ENCODE measurements around the gene MIB1. TPM values are rescaled to one million over a fixed set of nuclear protein-coding genes. Genes with fewer than 3 reads are reported as not detected.
"Not testable (repeated sequence)": the region's sequence is repeated elsewhere in the genome, so short reads cannot be mapped to it uniquely, and the experiment has no call there.

The MIB1 gene
- total and polyA plus RNA-seq, 4 donors, result 8.5 to 63.5 (median 34.7) TPM

DNA sequence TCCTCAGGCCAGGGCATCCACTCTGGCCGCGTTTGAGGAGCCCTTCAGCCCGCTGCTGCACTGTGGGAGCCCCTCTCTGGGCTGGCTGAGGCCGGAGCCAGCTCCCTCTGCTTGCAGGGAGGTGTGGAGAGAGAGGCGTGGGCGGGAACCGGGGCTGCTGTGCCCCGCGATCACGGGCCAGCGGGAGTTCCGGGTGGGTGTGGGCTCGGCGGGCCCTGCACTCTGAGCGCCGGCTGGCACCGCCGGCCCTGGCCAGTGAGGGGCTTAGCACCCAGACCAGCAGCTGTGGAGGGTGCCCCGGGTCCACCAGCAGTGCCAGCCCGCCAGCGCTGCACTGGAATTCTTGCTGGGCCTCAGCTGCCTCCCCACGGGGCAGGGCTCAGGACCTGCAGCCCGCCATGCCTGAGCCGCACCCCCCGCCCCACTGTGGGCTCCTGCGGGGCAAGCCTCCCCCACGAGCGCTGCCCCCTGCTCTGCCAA, 34.2 kb upstream of the MIB1 start:
- DNase-seq (no peak), ATAC-seq (ENCODE audit: low FRiP score) (no peak)
- WGBS, 2 donors, result 96 to 98% methylated on average over 26 to 28 of the region's 28 CpGs
- Histone ChIP-seq H3K27me3 (ENCODE audit: control insufficient read depth in 1 of 2, insufficient read depth in 2 of 2, low read length in 1 of 2) (no peaks in the 10 kb centered on the region), H3K4me1 (ENCODE audit: control insufficient read depth in 1 of 2, insufficient read depth in 2 of 2, low read length in 2 of 2) (no peaks in the 10 kb centered on the region), H3K4me3 (ENCODE audit: low read length in 2 of 2) (no peak overlapping the region), H3K27ac (ENCODE audit: low read depth in 1 of 2, low read length in 2 of 2) (no peak overlapping the region), H3K9me3 (ENCODE audit: control insufficient read depth, low read length) (no peaks in the 10 kb centered on the region), H3K36me3 (ENCODE audit: control insufficient read depth in 1 of 2, insufficient read depth in 2 of 2, low read length in 1 of 2) (no peaks in the 10 kb centered on the region)
- intact Hi-C loops (cut with DNase I), result loop anchor here in 1 of 2 donors (10.0 kb wide), 1 partner anchor 92 kb away; the partner anchor contains the start of gene SNRPD1

DNA sequence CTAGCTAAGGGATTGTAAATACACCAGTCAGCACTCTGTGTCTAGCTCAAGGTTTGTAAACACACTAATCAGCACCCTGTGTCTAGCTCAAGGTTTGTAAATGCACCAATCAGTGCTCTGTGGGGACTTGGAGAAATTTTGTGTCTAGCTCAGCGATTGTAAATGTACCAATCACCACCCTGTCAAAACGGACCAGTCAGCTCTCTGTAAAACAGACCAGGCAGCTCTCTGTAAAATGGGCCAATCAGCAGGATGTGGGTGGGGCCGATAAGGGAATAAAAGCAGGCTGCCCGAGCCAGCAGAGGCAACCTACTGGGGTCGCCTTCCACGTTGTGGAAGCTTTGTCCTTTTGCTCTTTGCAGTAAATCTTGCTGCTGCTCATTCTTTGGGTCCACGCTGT, 33.5 kb upstream of the MIB1 start:
- intact Hi-C loops (cut with DNase I), result loop anchor here in 1 of 2 donors (10.0 kb wide), 1 partner anchor 92 kb away; the partner anchor contains the start of gene SNRPD1
- not testable (repeated sequence) for DNase-seq; ATAC-seq (ENCODE audit: low FRiP score); H3K27me3 ChIP-seq (ENCODE audit: control insufficient read depth in 1 of 2, insufficient read depth in 2 of 2, low read length in 1 of 2); H3K9me3 ChIP-seq (ENCODE audit: control insufficient read depth, low read length); H3K36me3 ChIP-seq (ENCODE audit: control insufficient read depth in 1 of 2, insufficient read depth in 2 of 2, low read length in 1 of 2); H3K4me1 ChIP-seq (ENCODE audit: control insufficient read depth in 1 of 2, insufficient read depth in 2 of 2, low read length in 2 of 2); H3K27ac ChIP-seq (ENCODE audit: low read depth in 1 of 2, low read length in 2 of 2); H3K4me3 ChIP-seq (ENCODE audit: low read length in 2 of 2)
- WGBS, 2 donors, result 72 to 76% methylated on average over 7 of the region's 7 CpGs

DNA sequence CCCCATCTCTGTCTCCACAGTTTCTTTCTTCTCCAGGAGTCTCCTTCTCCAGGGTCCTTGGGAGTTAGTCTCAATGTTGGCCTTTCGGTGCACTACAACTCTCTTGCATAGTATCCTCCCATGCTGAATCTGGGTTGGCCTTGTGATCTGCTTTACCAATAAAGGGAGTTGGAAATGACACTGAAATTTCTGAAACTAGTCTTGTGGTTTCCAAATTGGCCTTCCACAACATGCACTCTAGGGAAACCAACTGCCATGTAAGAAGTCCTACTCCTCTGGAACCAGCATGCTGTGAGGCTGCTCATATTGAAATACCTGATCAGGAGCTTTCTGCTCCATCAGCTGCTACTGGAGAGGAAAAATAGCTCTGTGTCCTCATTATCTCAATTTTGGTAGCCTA, 26.1 kb upstream of the MIB1 start:
- Histone ChIP-seq H3K27me3 (ENCODE audit: control insufficient read depth in 1 of 2, insufficient read depth in 2 of 2, low read length in 1 of 2) (no peaks in the 10 kb centered on the region), H3K4me1 (ENCODE audit: control insufficient read depth in 1 of 2, insufficient read depth in 2 of 2, low read length in 2 of 2) (no peaks in the 10 kb centered on the region), H3K4me3 (ENCODE audit: low read length in 2 of 2) (no peak overlapping the region), H3K36me3 (ENCODE audit: control insufficient read depth in 1 of 2, insufficient read depth in 2 of 2, low read length in 1 of 2) (peaks cover 0 to 2% of the 10 kb centered on the region in 2 donors), H3K27ac (ENCODE audit: low read depth in 1 of 2, low read length in 2 of 2) (no peak overlapping the region), H3K9me3 (ENCODE audit: control insufficient read depth, low read length) (peaks cover 4% of the 10 kb centered on the region)
- no peak for DNase-seq
- intact Hi-C loops (cut with DNase I), result no loop called here
- 99 to 100% methylated on average over 1 of the region's 1 CpG for WGBS, 2 donors
- no peak for ATAC-seq (ENCODE audit: low FRiP score)

DNA sequence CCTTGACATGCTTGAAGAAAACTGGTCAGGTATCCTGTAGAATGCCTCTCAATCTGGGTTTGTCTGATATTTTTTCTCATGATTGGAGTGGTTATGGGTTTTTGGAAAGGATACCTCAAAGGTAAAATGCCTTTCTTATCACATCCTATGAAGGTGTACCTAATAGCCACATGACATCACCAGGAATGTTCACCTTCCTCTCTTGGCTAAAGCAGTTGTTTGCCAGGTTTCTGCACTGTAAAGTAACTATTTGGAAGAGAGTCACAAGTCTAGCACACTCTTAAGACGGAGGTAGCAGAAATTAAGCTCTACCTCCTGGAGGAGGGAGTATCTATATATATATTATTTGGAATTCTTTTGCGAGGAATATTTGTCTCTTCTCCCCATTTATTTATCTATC, 17.9 kb upstream of the MIB1 start:
- intact Hi-C loops (cut with DNase I), result no loop called here
- ATAC-seq (ENCODE audit: low FRiP score), result no peak
- 91 to 94% methylated on average over 2 of the region's 2 CpGs for WGBS, 2 donors

DNA sequence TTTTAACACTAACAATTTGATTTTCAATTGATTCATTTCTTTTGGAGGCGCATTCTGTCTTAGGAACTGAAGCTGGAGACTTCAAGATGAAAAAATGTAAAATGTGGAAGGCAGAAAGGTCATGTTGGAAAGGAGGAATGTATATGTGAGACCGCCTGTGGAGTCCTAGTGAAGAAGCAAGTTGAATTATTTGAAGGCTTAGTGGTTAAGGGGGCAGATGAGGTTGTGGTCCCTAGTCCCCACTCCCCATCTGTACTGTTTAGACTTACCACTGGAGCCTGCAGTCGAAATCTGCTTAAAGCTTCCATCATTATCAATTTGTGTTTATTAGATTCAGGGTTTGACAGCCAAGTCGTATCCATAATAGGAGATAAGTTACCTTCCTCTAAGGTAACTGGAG, 15.4 kb upstream of the MIB1 start:
- Histone ChIP-seq H3K27ac (ENCODE audit: low read depth in 1 of 2, low read length in 2 of 2) (no peak overlapping the region), H3K36me3 (ENCODE audit: control insufficient read depth in 1 of 2, insufficient read depth in 2 of 2, low read length in 1 of 2) (peaks cover 0 to 2% of the 10 kb centered on the region in 2 donors), H3K4me3 (ENCODE audit: low read length in 2 of 2) (no peak overlapping the region), H3K27me3 (ENCODE audit: control insufficient read depth in 1 of 2, insufficient read depth in 2 of 2, low read length in 1 of 2) (no peaks in the 10 kb centered on the region), H3K4me1 (ENCODE audit: control insufficient read depth in 1 of 2, insufficient read depth in 2 of 2, low read length in 2 of 2) (no peaks in the 10 kb centered on the region), H3K9me3 (ENCODE audit: control insufficient read depth, low read length) (no peaks in the 10 kb centered on the region)
- intact Hi-C loops (cut with DNase I), result no loop called here
- no peak for DNase-seq
- 83 to 84% methylated on average over 4 of the region's 4 CpGs for WGBS, 2 donors
- ATAC-seq (ENCODE audit: low FRiP score), result no peak

More for the DNA sequence above, 17.9 kb upstream of the MIB1 start:
- Histone ChIP-seq H3K4me1 (ENCODE audit: control insufficient read depth in 1 of 2, insufficient read depth in 2 of 2, low read length in 2 of 2) (no peaks in the 10 kb centered on the region), H3K27me3 (ENCODE audit: control insufficient read depth in 1 of 2, insufficient read depth in 2 of 2, low read length in 1 of 2) (no peaks in the 10 kb centered on the region), H3K9me3 (ENCODE audit: control insufficient read depth, low read length) (peaks cover 2% of the 10 kb centered on the region), H3K4me3 (ENCODE audit: low read length in 2 of 2) (no peak overlapping the region), H3K27ac (ENCODE audit: low read depth in 1 of 2, low read length in 2 of 2) (no peak overlapping the region), H3K36me3 (ENCODE audit: control insufficient read depth in 1 of 2, insufficient read depth in 2 of 2, low read length in 1 of 2) (peaks cover 0 to under 1% of the 10 kb centered on the region in 2 donors)
- no peak for DNase-seq

DNA sequence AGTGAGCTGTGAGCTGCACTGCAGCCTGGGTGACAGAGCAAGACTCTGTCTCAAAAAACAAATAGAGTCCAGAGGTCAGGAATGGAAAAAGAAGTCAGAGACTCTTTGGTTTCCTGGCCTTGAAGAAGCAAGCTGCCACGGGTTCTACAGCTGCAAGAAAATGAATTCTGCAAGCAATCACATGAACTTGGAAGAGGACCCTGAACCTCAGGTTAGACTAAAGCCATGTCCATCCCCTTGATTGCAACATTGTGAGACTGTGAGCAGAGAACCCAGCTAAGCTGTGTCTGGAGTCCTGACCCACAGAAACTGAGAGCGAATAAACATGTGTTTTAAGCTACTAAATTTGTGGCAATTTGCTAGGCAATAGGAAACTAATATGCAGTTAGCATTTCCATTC, 12.9 kb upstream of the MIB1 start:
- 56 to 82% methylated on average over 2 of the region's 2 CpGs for WGBS, 2 donors
- no peak for ATAC-seq (ENCODE audit: low FRiP score)
- Histone ChIP-seq H3K36me3 (ENCODE audit: control insufficient read depth in 1 of 2, insufficient read depth in 2 of 2, low read length in 1 of 2) (peaks cover 0 to 2% of the 10 kb centered on the region in 2 donors), H3K4me1 (ENCODE audit: control insufficient read depth in 1 of 2, insufficient read depth in 2 of 2, low read length in 2 of 2) (no peaks in the 10 kb centered on the region), H3K27ac (ENCODE audit: low read depth in 1 of 2, low read length in 2 of 2) (no peak overlapping the region), H3K4me3 (ENCODE audit: low read length in 2 of 2) (no peak overlapping the region), H3K9me3 (ENCODE audit: control insufficient read depth, low read length) (no peaks in the 10 kb centered on the region), H3K27me3 (ENCODE audit: control insufficient read depth in 1 of 2, insufficient read depth in 2 of 2, low read length in 1 of 2) (no peaks in the 10 kb centered on the region)
- DNase-seq, result no peak
- intact Hi-C loops (cut with DNase I), result no loop called here

DNA sequence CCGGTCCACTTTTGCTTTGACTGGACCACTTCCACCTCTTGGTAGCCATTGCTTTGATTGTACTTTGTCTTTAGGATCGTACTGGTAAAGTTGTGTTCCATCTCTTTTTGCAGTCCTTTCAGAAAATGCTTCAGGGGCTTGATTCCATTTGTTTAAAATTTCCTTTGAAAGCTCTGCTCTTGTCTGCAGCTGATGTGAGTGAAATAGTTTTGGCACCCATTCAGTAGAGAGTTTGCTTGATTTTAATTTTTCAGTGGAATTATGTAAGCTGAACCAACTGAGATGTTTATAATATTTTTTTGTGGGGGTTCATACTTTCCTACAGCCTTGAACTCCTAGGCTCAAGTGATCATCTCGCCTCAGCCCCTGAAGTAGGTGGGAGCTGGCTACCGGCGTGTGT, 7.6 kb upstream of the MIB1 start:
- Histone ChIP-seq H3K9me3 (ENCODE audit: control insufficient read depth, low read length) (no peaks in the 10 kb centered on the region), H3K4me3 (ENCODE audit: low read length in 2 of 2) (no peak overlapping the region), H3K27me3 (ENCODE audit: control insufficient read depth in 1 of 2, insufficient read depth in 2 of 2, low read length in 1 of 2) (no peaks in the 10 kb centered on the region), H3K36me3 (ENCODE audit: control insufficient read depth in 1 of 2, insufficient read depth in 2 of 2, low read length in 1 of 2) (no peaks in the 10 kb centered on the region), H3K4me1 (ENCODE audit: control insufficient read depth in 1 of 2, insufficient read depth in 2 of 2, low read length in 2 of 2) (no peaks in the 10 kb centered on the region), H3K27ac (ENCODE audit: low read depth in 1 of 2, low read length in 2 of 2) (no peak overlapping the region)
- ATAC-seq (ENCODE audit: low FRiP score) (no peak), DNase-seq (no peak)
- WGBS, 2 donors, result 91 to 97% methylated on average over 5 of the region's 5 CpGs
- intact Hi-C loops (cut with DNase I), result no loop called here

DNA sequence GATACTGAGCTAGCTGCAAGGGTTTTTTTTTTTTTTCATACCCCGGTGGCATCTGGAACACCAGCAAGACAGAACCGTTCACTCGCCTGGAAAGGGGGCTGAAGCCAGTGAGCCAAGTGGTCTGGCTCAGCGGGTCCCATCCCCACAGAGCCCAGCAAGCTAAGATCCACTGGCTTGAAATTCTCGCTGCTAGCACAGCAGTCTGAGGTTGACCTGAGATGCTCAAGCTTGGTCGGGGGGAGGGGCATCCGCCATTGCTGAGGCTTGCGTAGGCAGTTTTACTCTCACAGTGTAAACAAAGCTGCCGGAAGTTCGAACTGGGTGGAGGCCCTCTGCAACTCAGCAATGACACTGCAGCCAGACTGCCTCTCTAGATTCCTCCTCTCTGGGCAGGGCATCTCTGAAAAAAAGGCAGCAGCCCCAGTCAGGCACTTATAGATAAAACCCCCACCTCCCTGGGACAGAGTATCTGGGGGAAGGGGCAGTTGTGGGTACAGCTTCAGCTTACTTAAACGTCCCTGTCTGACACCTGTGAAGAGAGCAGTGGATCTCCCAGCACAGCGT, 5.1 kb upstream of the MIB1 start:
- Histone ChIP-seq H3K4me1 (ENCODE audit: control insufficient read depth in 1 of 2, insufficient read depth in 2 of 2, low read length in 2 of 2) (no peaks in the 10 kb centered on the region), H3K27me3 (ENCODE audit: control insufficient read depth in 1 of 2, insufficient read depth in 2 of 2, low read length in 1 of 2) (no peaks in the 10 kb centered on the region), H3K4me3 (ENCODE audit: low read length in 2 of 2) (no peak overlapping the region), H3K36me3 (ENCODE audit: control insufficient read depth in 1 of 2, insufficient read depth in 2 of 2, low read length in 1 of 2) (no peaks in the 10 kb centered on the region), H3K9me3 (ENCODE audit: control insufficient read depth, low read length) (no peaks in the 10 kb centered on the region), H3K27ac (ENCODE audit: low read depth in 1 of 2, low read length in 2 of 2) (no peak overlapping the region)
- ATAC-seq (ENCODE audit: low FRiP score) (no peak), DNase-seq (no peak)
- intact Hi-C loops (cut with DNase I), result no loop called here
- WGBS, 2 donors, result 60% methylated on average over 12 of the region's 12 CpGs

DNA sequence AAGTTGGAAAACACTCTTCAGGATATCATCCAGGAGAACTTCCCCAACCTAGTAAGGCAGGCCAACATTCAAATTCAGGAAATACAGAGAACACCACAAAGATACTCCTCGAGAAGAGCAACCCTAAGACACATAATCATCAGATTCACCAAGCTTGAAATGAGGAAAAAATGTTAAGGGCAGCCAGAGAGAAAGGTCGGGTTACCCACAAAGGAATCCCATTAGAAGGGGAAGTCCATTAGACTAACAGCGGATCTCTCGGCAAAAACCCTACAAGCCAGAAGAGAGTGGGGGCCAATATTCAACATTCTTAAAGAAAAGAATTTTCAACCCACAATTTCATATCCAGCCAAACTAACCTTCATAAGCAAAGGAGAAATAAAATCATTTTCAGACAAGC, 3.7 kb upstream of the MIB1 start:
- H3K4me3 ChIP-seq (ENCODE audit: low read length in 2 of 2); H3K4me1 ChIP-seq (ENCODE audit: control insufficient read depth in 1 of 2, insufficient read depth in 2 of 2, low read length in 2 of 2); DNase-seq; H3K36me3 ChIP-seq (ENCODE audit: control insufficient read depth in 1 of 2, insufficient read depth in 2 of 2, low read length in 1 of 2); H3K9me3 ChIP-seq (ENCODE audit: control insufficient read depth, low read length); H3K27ac ChIP-seq (ENCODE audit: low read depth in 1 of 2, low read length in 2 of 2); ATAC-seq (ENCODE audit: low FRiP score); intact Hi-C loops (cut with DNase I); H3K27me3 ChIP-seq (ENCODE audit: control insufficient read depth in 1 of 2, insufficient read depth in 2 of 2, low read length in 1 of 2): not testable (repeated sequence)
- 91 to 96% methylated on average over 4 of the region's 4 CpGs for WGBS, 2 donors
